LNCAP (cell line): Measurements from ENCODE around the gene TMEM108.

ENCODE experiments used
- TF ChIP-seq, protein P1 (sequence below): fragments of 450-650 bp; IDR thresholded peaks from 2 replicates; pipeline ENCODE4 v1.5.1; 2017; ENCODE audit warnings: mild to moderate bottlenecking

Gene TMEM108

GRCh38 chr3:133283958-133284807 lies 246.0 kb downstream of the TMEM108 start:
- TF ChIP-seq, protein P1, sequence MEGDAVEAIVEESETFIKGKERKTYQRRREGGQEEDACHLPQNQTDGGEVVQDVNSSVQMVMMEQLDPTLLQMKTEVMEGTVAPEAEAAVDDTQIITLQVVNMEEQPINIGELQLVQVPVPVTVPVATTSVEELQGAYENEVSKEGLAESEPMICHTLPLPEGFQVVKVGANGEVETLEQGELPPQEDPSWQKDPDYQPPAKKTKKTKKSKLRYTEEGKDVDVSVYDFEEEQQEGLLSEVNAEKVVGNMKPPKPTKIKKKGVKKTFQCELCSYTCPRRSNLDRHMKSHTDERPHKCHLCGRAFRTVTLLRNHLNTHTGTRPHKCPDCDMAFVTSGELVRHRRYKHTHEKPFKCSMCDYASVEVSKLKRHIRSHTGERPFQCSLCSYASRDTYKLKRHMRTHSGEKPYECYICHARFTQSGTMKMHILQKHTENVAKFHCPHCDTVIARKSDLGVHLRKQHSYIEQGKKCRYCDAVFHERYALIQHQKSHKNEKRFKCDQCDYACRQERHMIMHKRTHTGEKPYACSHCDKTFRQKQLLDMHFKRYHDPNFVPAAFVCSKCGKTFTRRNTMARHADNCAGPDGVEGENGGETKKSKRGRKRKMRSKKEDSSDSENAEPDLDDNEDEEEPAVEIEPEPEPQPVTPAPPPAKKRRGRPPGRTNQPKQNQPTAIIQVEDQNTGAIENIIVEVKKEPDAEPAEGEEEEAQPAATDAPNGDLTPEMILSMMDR, result no peak

DNA sequence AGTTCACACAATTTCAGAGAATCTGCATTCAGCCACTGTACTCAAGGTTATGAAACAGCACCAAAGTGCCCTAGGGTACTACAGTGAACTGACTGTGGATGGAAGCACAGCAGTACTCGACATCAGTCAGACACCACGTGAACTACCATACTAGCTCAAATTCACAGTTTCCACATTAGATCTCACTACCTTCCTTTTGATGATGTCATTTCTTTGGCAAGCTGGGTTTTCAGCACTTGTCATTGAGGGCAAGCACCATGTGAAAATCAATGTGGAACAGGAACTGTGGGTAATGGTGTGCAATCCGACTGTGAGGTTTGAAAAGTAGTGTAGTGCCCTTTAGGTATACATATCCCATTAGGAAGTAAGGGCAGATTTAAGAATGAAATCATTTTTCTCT lies 251.1 kb downstream of the TMEM108 start:
- TF ChIP-seq, protein P1, result no peak

GRCh38 chr3:133292296-133292695 lies 254.1 kb downstream of the TMEM108 start:
- TF ChIP-seq, protein P1, result no peak

- TF ChIP-seq, protein P1, result no peak
Measured at GRCh38 chr3:133293397-133294110, 255.4 kb downstream of the TMEM108 start.

DNA sequence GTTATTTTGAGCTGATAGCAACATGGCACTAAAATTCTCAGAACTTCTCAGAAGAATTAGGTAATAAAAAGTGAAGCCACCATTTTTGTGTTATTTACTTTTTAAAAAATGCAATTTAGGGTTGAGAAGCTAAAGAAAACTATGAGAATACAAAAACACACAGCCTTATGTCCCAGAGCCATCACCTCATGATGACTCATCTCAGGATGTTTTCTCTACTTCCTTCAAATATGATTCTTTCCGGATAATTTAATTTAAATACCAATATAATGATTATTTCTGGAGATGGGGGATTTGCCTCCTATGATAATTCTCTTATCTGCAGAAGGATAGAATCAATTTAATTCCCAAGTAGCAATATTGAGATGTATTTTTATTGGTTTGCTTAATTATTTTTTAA lies 256.1 kb downstream of the TMEM108 start:
- TF ChIP-seq, protein P1, result no peak

DNA sequence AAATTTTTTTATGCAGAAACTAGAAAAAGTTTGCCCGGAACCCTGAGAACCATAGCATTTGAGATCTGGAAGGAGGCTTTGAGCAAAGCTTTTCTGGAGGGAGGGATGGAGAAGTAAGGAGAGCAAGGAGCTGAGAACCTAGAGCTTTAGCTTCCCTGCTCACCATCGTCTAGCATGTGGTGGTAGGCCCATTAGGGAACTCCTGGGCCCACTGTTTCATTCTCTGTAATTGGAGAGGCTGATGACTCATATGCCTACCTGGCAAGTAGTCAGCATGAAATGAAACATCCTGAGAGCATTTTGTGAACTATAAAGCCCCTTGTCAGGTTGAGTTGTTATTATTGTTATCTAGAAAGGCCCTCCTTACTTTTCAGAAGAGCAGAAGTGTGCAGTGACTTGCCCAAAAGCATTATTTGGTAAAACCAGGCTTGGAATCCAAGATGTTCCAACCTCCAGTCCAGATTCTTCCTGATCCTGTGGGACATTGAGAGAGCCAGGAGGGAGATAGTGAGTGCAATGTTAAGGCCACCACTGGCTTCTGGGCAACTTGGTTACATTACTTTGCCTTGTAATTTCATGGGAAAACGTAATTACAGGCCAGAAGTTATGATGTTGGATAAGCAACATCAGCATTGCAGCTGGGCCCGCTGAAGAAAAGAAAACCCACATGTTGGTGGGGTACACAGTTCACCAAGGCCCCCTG lies 257.2 kb downstream of the TMEM108 start:
- TF ChIP-seq, protein P1, result no peak
